Mammary epithelial cell (primary cell): ENCODE measurements around the gene PRKRA.

Experiments used
- EZH2 ChIP-seq: IDR thresholded peaks from 2 replicates; pipeline ENCODE4 v1.6.1; 2012; ENCODE audit warnings: low read length, inconsistent platforms, borderline replicate concordance
- TF ChIP-seq, protein P1 (sequence below), 2 donors: IDR thresholded peaks in 1 of 2; conservative IDR thresholded peaks in 1 of 2; 2 replicates each; pipeline ENCODE4 v1.5.1; 2011 to 2012; ENCODE audit warnings: inconsistent platforms in 2 of 2, low read length in 2 of 2, mild to moderate bottlenecking in 2 of 2, control low read depth in 1 of 2, low read depth in 1 of 2; ENCODE audit not compliant: insufficient read depth in 1 of 2; ENCODE audit errors: extremely low read depth in 1 of 2

DNA sequence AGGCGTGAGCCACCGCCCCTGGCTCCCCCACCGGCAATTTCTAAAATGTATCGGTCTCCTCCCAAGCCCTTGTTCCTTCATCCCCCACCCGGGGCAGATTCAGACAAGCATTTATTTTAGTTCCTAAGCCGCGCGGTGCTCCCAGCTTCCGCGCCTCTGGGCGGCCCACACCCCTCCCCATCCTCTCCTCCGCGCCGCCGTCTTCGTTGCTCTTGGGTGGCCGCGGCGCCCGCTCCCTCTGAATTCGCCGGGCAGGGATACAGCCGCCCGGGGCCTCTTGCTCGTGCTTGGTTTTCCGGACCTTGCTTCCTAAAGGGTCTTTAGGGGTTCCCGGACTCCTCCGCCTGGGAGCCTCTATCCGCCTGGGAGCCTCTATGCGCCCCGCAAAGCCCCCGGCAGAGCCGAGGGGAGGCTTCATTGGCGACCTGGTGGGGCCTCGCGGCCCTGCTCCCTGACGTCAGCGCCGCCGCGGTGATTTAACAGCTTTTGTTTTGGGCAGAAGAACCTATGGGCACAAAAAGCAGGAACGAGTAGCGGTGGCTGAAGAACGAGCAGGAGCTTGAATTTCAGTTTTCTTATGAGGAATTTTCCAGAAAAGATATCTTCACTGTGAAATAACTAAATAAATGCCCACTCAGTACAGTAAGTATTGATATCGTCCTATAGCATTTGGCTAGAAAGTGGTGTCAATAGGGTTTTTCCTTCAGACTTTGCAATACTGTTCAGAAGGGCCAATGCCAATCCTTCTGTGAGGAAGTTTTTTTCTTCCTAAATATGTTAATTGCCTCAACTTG is 37.3 kb downstream of the PRKRA start:
- TF ChIP-seq, protein P1, sequence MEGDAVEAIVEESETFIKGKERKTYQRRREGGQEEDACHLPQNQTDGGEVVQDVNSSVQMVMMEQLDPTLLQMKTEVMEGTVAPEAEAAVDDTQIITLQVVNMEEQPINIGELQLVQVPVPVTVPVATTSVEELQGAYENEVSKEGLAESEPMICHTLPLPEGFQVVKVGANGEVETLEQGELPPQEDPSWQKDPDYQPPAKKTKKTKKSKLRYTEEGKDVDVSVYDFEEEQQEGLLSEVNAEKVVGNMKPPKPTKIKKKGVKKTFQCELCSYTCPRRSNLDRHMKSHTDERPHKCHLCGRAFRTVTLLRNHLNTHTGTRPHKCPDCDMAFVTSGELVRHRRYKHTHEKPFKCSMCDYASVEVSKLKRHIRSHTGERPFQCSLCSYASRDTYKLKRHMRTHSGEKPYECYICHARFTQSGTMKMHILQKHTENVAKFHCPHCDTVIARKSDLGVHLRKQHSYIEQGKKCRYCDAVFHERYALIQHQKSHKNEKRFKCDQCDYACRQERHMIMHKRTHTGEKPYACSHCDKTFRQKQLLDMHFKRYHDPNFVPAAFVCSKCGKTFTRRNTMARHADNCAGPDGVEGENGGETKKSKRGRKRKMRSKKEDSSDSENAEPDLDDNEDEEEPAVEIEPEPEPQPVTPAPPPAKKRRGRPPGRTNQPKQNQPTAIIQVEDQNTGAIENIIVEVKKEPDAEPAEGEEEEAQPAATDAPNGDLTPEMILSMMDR (conservative IDR thresholded peaks at IDR 0.05 in 1 of 2, IDR thresholded peaks at IDR 0.05 in 1 of 2; ENCODE audit: extremely low read depth in 1 of 2, insufficient read depth in 1 of 2, low read depth in 1 of 2, low read length in 2 of 2), result no peak
- TF ChIP-seq EZH2, result no peak
